ENCODE measurements around the gene GLIPR1. TPM values are rescaled to one million over a fixed set of nuclear protein-coding genes. Genes with fewer than 3 reads are reported as not detected.
A peak's percentile ranks its signal among the peaks of the same experiment; 100 is the strongest.

Gene GLIPR1
- total RNA-seq, 1 experiment from 2014 or later = 0.13 TPM

- Histone ChIP-seq H2BK120ac (ENCODE audit: low read depth, low read length, poor library complexity, severe bottlenecking) (no peak overlapping the region), H3K9ac (ENCODE audit: extremely low read depth, insufficient read length, low read length) (no peak overlapping the region), H3K79me2 (ENCODE audit: insufficient read depth, low read length) (no peaks in the 10 kb centered on the region), H3K27ac (ENCODE audit: insufficient read length, low read depth, low read length) (no peak overlapping the region), H2BK15ac (ENCODE audit: low read depth, low read length) (no peak overlapping the region), H2BK20ac (ENCODE audit: low read depth, low read length, poor library complexity, severe bottlenecking) (no peak overlapping the region), H3K79me1 (ENCODE audit: insufficient read depth, low read depth, low read length, poor library complexity, severe bottlenecking) (no peaks in the 10 kb centered on the region), H3T11ph (ENCODE audit: low read length) (no peak overlapping the region), H4K5ac (ENCODE audit: insufficient read length, low read depth, low read length) (no peak overlapping the region), H4K20me1 (ENCODE audit: control insufficient read depth, insufficient read depth, insufficient read length) (no peaks in the 10 kb centered on the region), H3K23me2 (ENCODE audit: insufficient read length, low read depth, low read length, poor library complexity, severe bottlenecking) (no peaks in the 10 kb centered on the region), H3K14ac (ENCODE audit: insufficient read depth, low read length) (no peak overlapping the region), H3K23ac (ENCODE audit: insufficient read length, low read depth, low read length) (no peak overlapping the region), H3K4ac (ENCODE audit: low read depth, low read length) (no peak overlapping the region), H3K56ac (ENCODE audit: insufficient read length, low read depth, low read length) (no peak overlapping the region), H3K4me1 (ENCODE audit: insufficient read depth, low read length) (no peaks in the 10 kb centered on the region), H4K8ac (replicated peaks; ENCODE audit: insufficient read length, low read depth, low read length) (no peak overlapping the region), H3K9me3 (ENCODE audit: control insufficient read depth, low read depth, low read length) (no peaks in the 10 kb centered on the region), H2BK12ac (ENCODE audit: insufficient read length, low read depth, low read length) (no peak overlapping the region), H2AK5ac (ENCODE audit: insufficient read length, low read length) (no peak overlapping the region), H2AFZ (ENCODE audit: low read length) (no peak overlapping the region), H3K18ac (ENCODE audit: insufficient read length, low read depth, low read length) (no peak overlapping the region), H3K27me3 (ENCODE audit: insufficient read depth, low read length) (no peaks in the 10 kb centered on the region), H2BK5ac (ENCODE audit: insufficient read length, low read length) (no peak overlapping the region), H3K4me2 (ENCODE audit: insufficient read depth, insufficient read length, low read length) (no peak overlapping the region), H4K91ac (ENCODE audit: insufficient read length, low read depth, low read length) (no peak overlapping the region)
- peaks cover 14 to 53% (median 38%) of the 10 kb centered on the region in 3 experiments for H3K36me3 Mint-ChIP-seq (ENCODE audit: insufficient read depth in 1 of 3, low read depth in 3 of 3)
- no peak for DNase-seq
- no peaks in the 10 kb centered on the region; the same call in 1 of the 2 replicates for H3K27me3 Mint-ChIP-seq (ENCODE audit: low read depth)
- H3K9me3 Mint-ChIP-seq = peaks cover 44 to 52% of the 10 kb centered on the region in 2 experiments
- H3K27ac Mint-ChIP-seq = peak overlapping the region in 1 of 3 experiments; percentile 80; a peak in 1 of 7 replicates
- H3K4me3 Mint-ChIP-seq = no peak overlapping the region
- peak; percentile 29; the same call in 1 of the 3 replicates for TF ChIP-seq CTCF (conservative IDR thresholded peaks at IDR 0.05)
- no CpG with 5 or more reads among the region's 2 CpGs for WGBS (ENCODE audit: extremely low coverage, insufficient read length, low lambda C conversion rate)
- H3K4me1 Mint-ChIP-seq = peaks cover 10 to 18% of the 10 kb centered on the region in 2 experiments
Measured at GRCh38 chr12:75437564-75437963, 43.0 kb upstream of the GLIPR1 start.
